Skin of body (tissue), 2 donors: ENCODE results near the gene NBEAL2. TPM values are rescaled to one million over a fixed set of nuclear protein-coding genes. Genes with fewer than 3 reads are reported as not detected.

Experiments used
- DNase-seq: peaks from one replicate; lab custom pipeline; 2025; lab: John Stamatoyannopoulos, UW
- total RNA-seq: library from RNA; depleted of rRNA; stranded (reverse); fragments of >200 nt; gene quantifications from one replicate; pipeline ENCODE4 v1.2.3, GENCODE V29; 2014

NBEAL2 gene
- total RNA-seq, 1 donor from 2014 or later, result 45.7 TPM

GRCh38 chr3:46999516-47000197 is 20.2 kb downstream of the NBEAL2 start:
- DNase-seq, result no peak

- DNase-seq, result no peak
These were observed 20.8 kb downstream of the NBEAL2 start for GRCh38 chr3:47000198-47000815.

GRCh38 chr3:47000922-47001730 is 21.7 kb downstream of the NBEAL2 start:
- DNase-seq, result no peak

DNA sequence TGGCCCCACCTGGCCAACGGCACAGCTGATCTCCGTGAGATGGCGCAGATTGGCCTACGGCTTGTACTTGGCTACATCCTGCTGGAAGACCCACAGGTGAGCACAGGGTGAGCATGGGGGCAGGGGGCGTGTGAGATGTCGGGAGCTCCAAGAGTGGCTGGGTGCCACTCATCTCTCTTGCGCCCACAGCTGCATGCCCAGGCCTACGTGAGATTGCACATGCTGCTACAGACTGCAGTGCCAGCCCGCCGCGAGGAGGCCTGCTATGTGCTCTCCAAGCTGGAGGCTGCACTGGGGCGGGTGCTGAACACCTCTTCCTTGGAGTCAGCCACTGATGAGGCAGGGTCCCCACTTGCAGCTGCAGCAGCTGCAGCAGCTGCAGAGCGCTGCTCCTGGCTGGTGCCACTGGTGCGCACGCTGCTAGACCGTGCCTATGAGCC is 22.3 kb downstream of the NBEAL2 start:
- no peak for DNase-seq

- DNase-seq, result no peak
These were observed 22.9 kb downstream of the NBEAL2 start for GRCh38 chr3:47002171-47003055.

GRCh38 chr3:47003056-47003410 is 23.6 kb downstream of the NBEAL2 start:
- no peak for DNase-seq

GRCh38 chr3:47003461-47004368 is 24.2 kb downstream of the NBEAL2 start:
- DNase-seq, result no peak

DNA sequence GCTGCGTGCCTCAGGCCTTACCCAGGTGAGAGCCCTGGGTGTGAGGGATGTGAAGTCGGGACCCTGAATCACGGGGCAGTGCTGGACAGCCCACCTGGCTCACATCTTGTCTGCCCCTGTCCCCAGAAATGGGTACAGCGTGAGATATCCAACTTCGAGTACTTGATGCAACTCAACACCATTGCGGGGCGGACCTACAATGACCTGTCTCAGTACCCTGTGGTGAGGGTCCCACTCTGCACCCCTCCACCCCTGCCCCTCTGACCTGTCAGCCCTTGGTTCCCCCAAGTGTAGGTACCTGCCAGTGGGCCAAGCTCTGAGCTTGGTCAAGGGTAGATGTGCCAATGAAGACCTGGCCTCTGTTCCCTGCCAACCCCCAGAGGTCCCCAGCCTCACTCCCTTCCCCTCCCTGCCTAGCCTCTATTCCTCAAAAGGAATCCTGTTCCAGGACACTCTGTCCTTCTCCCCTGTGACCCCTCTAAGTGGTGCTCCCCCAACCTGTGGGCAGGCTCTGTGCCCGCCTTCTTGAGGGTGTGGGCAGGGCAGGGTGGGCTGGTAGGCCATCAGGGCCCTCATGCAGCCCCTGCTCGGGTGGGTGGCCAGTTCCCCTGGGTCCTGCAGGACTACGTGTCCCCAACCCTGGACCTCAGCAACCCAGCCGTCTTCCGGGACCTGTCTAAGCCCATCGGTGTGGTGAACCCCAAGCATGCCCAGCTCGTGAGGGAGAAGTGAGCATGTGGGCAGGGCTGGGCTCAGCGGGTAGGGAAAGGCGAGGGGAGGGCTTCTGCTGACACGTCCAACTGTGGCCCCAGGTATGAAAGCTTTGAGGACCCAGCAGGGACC is 25.1 kb downstream of the NBEAL2 start:
- no peak for DNase-seq

GRCh38 chr3:47005212-47006144 is 26.0 kb downstream of the NBEAL2 start:
- no peak for DNase-seq

DNA sequence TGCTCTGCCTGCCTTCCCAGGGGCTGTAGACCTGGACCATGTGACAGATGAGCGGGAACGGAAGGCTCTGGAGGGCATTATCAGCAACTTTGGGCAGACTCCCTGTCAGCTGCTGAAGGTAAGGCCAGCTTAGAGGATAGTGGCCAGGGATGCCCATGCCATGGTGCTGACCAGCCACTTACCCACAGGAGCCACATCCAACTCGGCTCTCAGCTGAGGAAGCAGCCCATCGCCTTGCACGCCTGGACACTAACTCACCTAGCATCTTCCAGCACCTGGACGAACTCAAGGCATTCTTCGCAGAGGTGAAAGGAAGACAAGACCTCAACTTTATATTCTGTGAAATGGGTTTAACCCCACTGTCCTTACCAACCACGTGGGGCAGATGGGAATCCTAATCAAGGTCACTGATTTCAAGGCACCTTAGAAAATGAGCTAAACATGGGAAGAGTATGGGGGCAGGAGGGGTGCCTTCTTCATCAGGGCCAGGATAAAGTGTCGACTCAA is 26.7 kb downstream of the NBEAL2 start:
- DNase-seq, result no peak

- DNase-seq, result no peak
These were observed 27.5 kb downstream of the NBEAL2 start for GRCh38 chr3:47007001-47007400.

DNA sequence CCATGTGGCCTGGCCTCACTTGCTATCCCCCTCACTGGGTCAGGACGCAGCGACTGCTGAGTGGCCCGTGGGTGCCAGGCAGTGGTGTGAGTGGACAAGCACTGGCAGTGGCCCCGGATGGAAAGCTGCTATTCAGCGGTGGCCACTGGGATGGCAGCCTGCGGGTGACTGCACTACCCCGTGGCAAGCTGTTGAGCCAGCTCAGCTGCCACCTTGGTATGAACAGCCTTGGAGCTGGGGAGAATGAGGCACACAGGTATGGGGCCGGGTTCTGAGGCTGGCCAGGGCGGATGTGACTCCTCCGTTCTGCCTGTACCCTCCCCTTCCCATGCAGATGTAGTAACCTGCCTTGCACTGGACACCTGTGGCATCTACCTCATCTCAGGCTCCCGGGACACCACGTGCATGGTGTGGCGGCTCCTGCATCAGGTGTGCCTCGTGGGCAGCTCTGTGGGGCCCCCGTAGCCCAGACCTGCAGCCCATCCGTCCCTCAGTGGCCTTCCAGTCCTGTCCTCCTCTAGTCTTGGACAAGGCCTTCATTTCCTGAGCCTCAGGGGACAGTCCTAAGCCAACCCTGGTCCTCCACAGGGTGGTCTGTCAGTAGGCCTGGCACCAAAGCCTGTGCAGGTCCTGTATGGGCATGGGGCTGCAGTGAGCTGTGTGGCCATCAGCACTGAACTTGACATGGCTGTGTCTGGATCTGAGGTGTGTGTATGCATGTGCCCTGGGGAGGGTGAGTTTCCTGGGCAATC is 28.2 kb downstream of the NBEAL2 start:
- no peak for DNase-seq

- no peak for DNase-seq
These were observed 28.8 kb downstream of the NBEAL2 start for GRCh38 chr3:47008234-47008796.

GRCh38 chr3:47008851-47009224 is 29.4 kb downstream of the NBEAL2 start:
- DNase-seq, result no peak

DNA sequence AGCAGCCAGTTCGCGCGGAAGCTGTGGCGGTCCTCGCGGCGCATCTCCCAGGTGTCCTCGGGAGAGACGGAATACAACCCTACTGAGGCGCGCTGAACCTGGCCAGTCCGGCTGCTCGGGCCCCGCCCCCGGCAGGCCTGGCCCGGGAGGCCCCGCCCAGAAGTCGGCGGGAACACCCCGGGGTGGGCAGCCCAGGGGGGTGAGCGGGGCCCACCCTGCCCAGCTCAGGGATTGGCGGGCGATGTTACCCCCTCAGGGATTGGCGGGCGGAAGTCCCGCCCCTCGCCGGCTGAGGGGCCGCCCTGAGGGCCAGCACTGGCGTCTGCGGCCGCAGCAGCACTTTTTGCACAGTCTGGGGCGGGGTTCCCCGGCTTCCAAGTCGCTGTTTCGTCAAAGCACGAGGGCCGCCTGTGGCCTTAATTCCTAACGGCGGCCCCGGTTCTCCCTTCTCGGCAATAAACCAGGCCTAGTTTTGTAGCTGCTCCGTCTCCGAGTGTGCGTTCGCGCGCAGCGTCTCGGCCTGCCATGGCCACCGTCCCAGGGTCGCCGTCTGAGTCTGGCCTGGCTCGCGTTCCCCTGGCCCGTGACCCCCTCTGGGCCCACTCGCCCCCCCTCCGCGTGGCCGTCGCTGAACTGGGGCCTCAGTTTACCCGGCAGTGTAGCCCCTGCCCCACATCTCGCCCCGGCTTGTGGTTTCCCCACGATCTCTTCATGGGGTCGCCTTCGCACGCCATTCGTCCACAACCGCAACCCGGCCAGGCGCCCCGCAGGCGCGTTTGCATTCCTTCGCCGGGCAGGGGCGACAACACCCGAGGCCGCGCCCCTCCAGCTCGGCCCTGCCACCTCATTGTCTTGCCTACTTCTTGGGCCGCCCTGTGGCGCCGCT is 30.0 kb downstream of the NBEAL2 start:
- DNase-seq, result peak; percentile 88

- no peak for DNase-seq
These were observed 30.7 kb downstream of the NBEAL2 start for GRCh38 chr3:47010111-47010712.
